GM18909 (cell line): ENCODE measurements around the gene NT5C2.
A peak's percentile ranks its signal among the peaks of the same experiment; 100 is the strongest.
"Not testable (repeated sequence)": the region's sequence is repeated elsewhere in the genome, so short reads cannot be mapped to it uniquely, and the experiment has no call there.

ENCODE experiments used
- ATAC-seq: cut with Tn5 transposase; IDR thresholded peaks from one replicate; pipeline ENCODE4 v1.9.1; 2021; ENCODE audit warnings: mild to moderate bottlenecking; ENCODE audit not compliant: unreplicated experiment, poor library complexity

Gene NT5C2

DNA sequence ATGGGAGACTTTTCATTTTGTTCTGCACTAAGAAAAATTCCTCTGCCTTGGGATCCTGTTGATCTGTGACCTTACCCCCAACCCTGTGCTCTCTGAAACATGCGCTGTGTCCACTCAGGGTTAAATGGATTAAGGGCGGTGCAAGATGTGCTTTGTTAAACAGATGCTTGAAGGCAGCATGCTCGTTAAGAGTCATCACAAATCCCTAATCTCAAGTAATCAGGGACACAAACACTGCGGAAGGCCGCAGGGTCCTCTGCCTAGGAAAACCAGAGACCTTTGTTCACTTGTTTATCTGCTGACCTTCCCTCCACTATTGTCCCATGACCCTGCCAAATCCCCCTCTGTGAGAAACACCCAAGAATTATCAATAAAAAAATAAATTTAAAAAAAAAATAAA is 62.9 kb downstream of the NT5C2 start:
- ATAC-seq = not testable (repeated sequence)

DNA sequence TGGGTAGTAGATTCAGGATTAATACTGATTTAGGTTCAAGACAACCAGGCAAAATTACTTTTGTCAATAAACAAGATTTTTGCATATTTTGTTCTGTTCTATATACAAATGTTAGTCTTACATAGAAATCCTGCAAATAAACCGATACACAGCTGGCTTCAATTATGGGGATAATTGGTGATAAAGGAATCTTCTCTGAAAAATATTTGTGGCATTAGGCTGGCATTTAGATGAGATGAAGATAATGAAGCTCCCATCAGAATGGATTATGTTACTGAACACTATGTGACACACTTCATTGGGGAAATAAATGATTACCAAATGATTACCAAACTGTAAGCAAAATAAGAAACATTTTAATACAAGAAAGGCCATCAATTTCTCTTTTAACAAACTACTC is 65.8 kb downstream of the NT5C2 start:
- ATAC-seq = no peak

DNA sequence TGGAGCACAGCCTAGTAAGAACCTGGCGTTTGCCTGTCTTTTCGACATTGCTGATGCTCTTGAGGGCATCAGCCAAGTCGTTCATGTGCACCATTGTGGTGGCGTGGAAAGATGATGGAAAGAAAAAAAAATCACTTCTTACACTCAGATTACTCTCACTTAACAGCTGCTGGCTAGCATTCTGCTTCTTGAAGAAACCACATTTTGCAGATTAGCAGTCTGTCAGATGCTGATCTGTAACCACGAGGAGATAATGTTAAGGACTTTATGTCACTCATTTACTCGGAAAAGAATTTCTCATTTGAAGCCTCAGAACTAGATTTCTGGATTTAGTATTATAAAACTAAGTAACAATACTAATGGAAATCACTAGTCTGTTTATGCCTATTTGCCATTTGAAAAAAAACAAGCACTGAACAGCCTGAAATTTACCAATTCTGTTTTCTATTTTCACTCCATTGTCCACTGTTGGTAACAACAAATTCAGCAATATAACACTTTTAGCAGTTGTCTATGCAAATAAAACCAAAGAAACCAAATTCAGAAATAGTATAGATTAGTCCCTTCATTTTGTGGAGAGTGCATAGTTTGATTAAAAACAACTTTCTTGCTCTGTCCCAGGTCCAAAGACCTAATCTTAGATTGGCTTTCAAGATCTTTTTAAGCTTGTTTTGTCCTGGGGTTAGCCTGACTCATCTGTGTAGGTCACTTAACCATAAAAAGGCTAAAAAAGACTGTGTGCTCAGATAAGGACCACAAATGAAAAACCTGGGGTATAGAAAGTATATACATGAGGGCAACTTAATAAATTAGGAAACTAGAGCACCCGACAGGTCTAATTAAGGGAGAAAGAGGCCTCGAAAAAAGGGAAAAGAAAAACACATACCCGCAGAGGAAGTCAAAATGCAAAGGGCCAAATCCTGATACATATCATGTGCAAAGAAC is 67.5 kb downstream of the NT5C2 start:
- ATAC-seq = peak; percentile 91

GRCh38 chr10:103124420-103125096 is 68.5 kb downstream of the NT5C2 start:
- ATAC-seq = no peak

DNA sequence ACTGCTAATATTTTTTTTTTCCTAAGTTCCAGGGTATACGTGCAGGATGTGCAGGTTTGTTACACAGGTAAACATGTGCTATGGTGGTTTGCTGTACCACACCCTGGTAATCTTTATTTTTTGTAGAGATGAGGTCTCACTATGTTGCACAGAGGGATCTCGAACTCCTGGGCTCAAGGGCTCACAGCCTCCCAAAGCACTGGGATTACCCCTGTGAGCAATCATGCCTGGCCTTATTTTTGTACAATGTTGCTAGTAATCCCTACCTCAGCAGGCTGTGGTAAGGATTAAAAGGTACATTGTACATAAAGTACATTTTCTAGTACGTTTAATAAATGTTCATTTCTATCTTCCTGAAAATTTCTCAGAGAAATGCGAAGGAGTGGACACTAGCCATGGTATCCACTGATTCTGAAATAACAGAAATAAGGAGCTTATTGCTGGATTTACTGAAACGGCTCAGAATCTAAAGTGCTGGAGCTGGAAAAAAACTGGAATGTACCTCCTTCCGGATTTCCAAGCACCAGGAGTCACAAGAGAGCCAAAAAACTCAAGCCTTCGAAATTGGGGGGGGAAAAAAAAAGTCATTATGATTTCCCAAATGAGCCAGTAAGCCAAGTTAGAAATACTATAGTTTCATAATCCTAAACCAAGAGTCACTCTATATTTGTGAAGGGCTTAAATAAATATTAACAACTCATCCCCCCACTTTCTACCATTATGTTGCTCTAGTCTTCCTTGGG is 69.6 kb downstream of the NT5C2 start:
- ATAC-seq = no peak

DNA sequence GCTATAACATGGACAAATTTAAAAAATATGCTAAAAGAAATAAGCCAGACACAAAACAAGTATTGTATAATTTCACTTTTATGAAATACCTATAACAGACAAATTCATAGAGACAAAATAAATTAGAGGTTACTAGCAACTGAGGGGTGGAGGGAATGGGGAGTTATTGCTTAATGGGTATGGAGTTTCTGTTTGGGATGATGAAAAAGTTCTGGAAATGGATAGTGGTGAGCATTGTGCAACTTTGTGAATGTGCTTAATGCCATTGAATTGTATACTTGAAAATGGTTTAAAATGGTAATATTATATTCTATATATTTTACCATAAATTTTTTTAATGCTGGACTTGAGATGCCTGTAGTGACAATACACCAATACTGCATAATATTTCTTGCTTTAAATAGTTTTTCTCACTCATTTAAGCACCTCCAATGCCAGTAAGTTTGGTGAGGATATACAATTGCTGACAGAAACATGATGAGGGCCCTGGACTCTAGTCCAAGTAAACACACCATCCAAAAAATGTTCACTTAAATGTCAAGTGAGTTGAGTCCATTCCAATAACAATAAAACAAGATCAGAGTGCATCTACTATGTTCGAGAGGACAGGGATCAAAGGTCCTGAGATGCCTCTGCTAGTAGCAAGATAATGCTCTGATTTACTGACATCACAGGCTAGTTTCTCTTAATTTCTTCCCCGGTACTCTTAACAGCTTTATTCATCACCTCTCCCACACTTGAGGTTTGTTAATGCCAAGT is 71.9 kb downstream of the NT5C2 start:
- ATAC-seq = no peak

DNA sequence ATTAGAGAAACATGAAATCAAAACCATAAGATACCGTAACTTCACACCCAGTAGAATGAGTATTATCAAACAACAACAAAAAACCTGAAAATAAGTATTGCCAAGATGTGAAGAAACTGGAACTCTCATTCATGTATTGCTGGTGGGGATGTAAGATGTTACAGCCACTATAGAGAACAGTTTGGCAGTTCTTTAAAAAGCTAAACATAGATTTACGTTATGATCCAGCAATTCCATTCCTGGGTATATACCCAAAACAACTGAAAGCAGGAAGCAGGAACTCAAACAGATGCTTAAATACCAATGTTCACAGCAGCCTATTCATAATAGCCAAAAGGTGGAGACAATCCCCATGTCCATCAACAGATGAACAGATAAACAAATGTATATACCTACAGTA is 72.5 kb downstream of the NT5C2 start:
- ATAC-seq = no peak

DNA sequence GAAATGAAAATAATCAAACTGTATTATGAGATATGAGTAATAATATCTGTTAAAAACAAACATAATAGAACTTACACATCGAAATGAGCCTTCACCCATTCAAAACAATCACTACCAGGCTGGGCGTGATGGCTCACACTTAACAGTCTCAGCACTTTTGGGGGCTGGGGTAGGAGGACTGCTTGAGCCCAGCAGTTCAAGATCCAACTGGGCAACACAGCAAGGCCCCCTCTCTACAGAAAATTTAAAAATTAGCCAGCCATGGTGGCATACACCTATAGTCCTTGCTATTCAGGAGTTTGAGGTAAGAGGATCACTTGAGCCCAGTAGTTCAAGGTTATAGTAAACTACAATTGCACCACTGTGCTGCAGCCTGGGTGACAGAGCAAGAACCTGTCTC is 75.8 kb downstream of the NT5C2 start:
- no peak for ATAC-seq

GRCh38 chr10:103114876-103115275 is 78.2 kb downstream of the NT5C2 start:
- ATAC-seq = no peak

GRCh38 chr10:103111918-103112877 is 80.9 kb downstream of the NT5C2 start:
- peak; percentile 71 for ATAC-seq

DNA sequence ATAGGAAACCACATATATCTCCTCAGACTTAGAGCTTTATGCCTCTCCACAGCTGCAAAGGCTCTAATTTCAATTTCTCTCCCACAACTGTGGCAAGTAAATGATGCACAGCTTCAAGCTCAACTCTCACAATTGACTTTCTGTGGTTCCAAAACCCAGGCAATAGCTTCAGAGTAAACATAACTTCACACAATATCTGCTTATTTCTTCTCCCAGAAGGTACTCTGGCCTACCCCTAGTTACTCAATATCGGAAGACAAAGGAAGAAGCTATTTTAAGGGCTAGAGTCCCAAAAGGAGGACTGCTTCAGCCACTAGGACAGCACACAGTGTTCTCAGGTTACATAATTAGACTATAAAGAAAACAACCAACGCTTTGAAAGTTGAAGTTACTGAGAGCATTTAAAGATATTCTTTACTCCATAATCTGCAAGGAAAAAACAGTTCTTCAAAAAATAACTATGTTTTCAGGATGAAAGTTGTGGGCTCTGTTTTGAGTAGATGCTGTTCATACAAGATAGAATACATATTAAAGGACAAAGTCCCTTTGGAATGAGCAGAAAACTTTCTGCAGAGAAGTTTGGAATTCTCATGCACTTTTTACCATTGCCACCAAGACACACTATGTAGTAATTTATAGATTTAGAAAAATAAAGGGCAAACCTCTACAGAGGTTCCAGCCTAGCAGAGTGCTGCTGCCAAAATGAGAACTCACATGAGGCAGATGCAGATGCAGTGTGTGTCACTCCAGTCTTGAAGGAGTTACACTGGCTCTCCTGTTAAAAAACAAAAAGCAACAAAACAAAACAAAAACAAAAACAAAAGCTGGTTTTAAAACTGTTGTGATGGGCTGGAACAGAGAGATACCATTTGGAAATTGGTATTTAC is 81.8 kb downstream of the NT5C2 start:
- ATAC-seq = peak; percentile 58

DNA sequence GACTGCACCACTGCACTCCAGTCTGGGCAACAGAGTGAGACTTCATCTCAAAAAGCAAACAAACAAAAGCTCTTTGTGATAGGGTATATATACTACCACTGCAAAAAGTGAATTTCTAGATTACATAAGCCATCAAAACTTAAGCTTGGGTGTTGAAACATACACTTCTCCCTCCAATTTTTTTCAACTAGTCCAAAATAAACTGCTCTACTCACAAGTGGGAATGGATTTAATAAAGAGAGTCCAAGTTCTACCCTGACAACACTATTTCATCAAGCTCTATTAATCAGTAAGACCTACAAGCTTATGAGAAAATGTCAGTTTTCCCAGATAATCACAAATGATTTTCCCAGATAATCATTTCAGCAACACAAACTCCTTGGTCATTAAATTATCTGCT is 82.7 kb downstream of the NT5C2 start:
- no peak for ATAC-seq

DNA sequence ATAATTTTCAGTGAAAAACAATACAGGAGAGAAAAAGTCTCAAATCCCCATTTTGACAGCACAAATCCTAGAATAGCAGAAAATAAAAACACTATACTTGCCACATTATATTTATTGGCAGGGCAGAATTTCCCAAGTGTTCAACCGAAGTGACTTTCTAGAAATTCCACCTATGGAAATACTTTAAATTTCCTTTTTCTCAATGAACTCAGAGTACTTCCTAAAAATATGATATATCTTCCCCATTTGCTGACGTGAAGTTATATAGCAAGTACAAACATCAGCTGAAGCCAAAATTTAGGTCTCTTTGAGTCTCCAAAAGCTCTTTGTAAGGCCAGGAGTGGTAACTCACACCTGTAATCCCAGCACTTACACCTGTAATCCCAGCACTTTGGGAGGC is 83.3 kb downstream of the NT5C2 start:
- no peak for ATAC-seq

DNA sequence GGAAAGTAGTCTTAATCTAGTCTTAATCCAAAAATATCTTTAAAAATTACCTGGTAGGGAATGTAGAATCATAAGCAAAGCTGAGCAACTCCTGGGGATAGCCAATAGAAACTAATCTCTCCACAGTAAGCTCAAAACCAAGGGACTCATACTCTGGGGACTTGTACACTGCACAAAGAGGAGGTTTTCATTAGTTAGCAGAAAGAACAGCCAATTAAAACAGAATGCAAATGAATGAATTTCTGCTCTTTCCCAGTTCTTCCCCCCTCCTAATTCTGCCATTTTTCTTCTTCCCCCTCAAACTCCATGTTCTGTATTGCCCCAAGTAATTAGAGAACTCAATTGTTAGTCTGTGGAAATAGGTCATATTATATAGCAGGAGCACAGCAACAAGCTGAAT is 86.5 kb downstream of the NT5C2 start:
- ATAC-seq = no peak

- no peak for ATAC-seq
Observed at GRCh38 chr10:103105462-103105861, 87.6 kb downstream of the NT5C2 start.

- ATAC-seq = no peak
Observed at GRCh38 chr10:103104721-103105120, 88.4 kb downstream of the NT5C2 start.

GRCh38 chr10:103103989-103104388 is 89.1 kb downstream of the NT5C2 start:
- no peak for ATAC-seq

- ATAC-seq = no peak
Observed at GRCh38 chr10:103102195-103102594, 90.9 kb downstream of the NT5C2 start.
